Keratinocyte (primary cell): ENCODE results near the gene ADISSP. TPM values are rescaled to one million over a fixed set of nuclear protein-coding genes. Genes with fewer than 3 reads are reported as not detected.
A peak's percentile ranks its signal among the peaks of the same experiment; 100 is the strongest.

Experiments used
- DNase-seq: peaks from one replicate; pipeline ENCODE4 v3.0.0-alpha.2; 2011; ENCODE audit warnings: low read depth, missing footprints, low spot score
- FAIRE-seq: peaks from 2 replicates; lab custom pipeline; 2011; peaks lifted over from hg19 to GRCh38; lab: Jason Lieb, UNC
- H2AFZ ChIP-seq: 2 replicates; pipeline ENCODE4 v1.6.0; 2012; ENCODE audit warnings: low read length, control low read depth, inconsistent platforms; ENCODE audit not compliant: control insufficient read depth
- H3K27ac ChIP-seq: 2 replicates; pipeline ENCODE4 v1.5.1; 2011; ENCODE audit warnings: low read length; ENCODE audit not compliant: control insufficient read depth, insufficient read depth
- H3K27me3 ChIP-seq: 3 replicates; pipeline ENCODE4 v1.6.0; 2011; ENCODE audit warnings: low read length; ENCODE audit not compliant: control insufficient read depth, insufficient read depth; ENCODE audit errors: extremely low read depth
- H3K36me3 ChIP-seq, 2 experiments: 2 replicates in 1 of 2; 3 replicates in 1 of 2; pipeline ENCODE4 v1.5.1; 2011; ENCODE audit warnings: low read length in 2 of 2, mild to moderate bottlenecking in 1 of 2; ENCODE audit not compliant: control insufficient read depth in 2 of 2, insufficient read depth in 2 of 2; ENCODE audit errors: extremely low read depth in 1 of 2
- H3K4me1 ChIP-seq: 3 replicates; pipeline ENCODE4 v1.5.1; 2011; ENCODE audit warnings: low read length; ENCODE audit not compliant: control insufficient read depth, insufficient read depth; ENCODE audit errors: extremely low read depth
- H3K4me2 ChIP-seq: 3 replicates; pipeline ENCODE4 v1.6.0; 2011; ENCODE audit warnings: low read depth, low read length; ENCODE audit not compliant: control insufficient read depth, insufficient read depth; ENCODE audit errors: extremely low read depth
- H3K4me3 ChIP-seq, 3 experiments: fragments of 200-600 bp in 1 of 3; sonication (generic) in 1 of 3; 2 replicates in 2 of 3; 3 replicates in 1 of 3; pipeline ENCODE4 v1.5.1; 2011 to 2016; ENCODE audit warnings: low read length in 3 of 3, mild to moderate bottlenecking in 3 of 3, control low read depth in 2 of 3, inconsistent platforms in 1 of 3, low read depth in 1 of 3, mixed read lengths in 1 of 3, mixed run types in 1 of 3, moderate library complexity in 1 of 3; ENCODE audit not compliant: control insufficient read depth in 2 of 3, insufficient read depth in 2 of 3; ENCODE audit errors: extremely low read depth in 1 of 3
- H3K79me2 ChIP-seq: 2 replicates; pipeline ENCODE4 v1.6.0; 2012; ENCODE audit warnings: low read length; ENCODE audit not compliant: control insufficient read depth, insufficient read depth
- H3K9ac ChIP-seq: 3 replicates; pipeline ENCODE4 v1.6.0; 2011; ENCODE audit warnings: low read length; ENCODE audit not compliant: control insufficient read depth, insufficient read depth; ENCODE audit errors: extremely low read depth
- H3K9me1 ChIP-seq: 3 replicates; pipeline ENCODE4 v1.6.0; 2011; ENCODE audit warnings: low read length; ENCODE audit not compliant: control insufficient read depth, insufficient read depth; ENCODE audit errors: extremely low read depth
- H3K9me3 ChIP-seq: 2 replicates; pipeline ENCODE4 v1.5.1; 2012; ENCODE audit warnings: low read depth, low read length; ENCODE audit not compliant: control insufficient read depth
- H4K20me1 ChIP-seq: 3 replicates; pipeline ENCODE4 v1.6.0; 2011; ENCODE audit warnings: low read length; ENCODE audit not compliant: control insufficient read depth, insufficient read depth; ENCODE audit errors: extremely low read depth
- EZH2 ChIP-seq: IDR thresholded peaks from one replicate; pipeline ENCODE4 v1.6.1; 2012; ENCODE audit warnings: inconsistent platforms, mild to moderate bottlenecking, low read length, moderate library complexity
- dilution Hi-C: fragments of 300-500 bp; cut with MboI; formaldehyde crosslinking; loops from one replicate; pipeline ENCODE4 v1.7.0; 2020; ENCODE audit warnings: low sequenced_read_pairs; ENCODE audit not compliant: extremely low pct_ligation_motif_present
- polyA plus RNA-seq, 5 experiments: library from polyadenylated mRNA; depleted of rRNA in 3 of 5; stranded (reverse) in 3 of 5; stranded (forward) in 1 of 5; unstranded in 1 of 5; fragments of >200 nt; gene quantifications; 1 replicate in 1 of 5; 2 replicates in 3 of 5; 3 replicates in 1 of 5; pipeline versions ENCODE4 v1.2.1 to v1.2.3, GENCODE V29; 2011 to 2012; ENCODE audit warnings: missing spikeins in 2 of 5, low read depth in 1 of 5, low replicate concordance in 1 of 5
- TF ChIP-seq, protein P1 (sequence below), 3 experiments: IDR thresholded peaks in 1 of 3; conservative IDR thresholded peaks in 1 of 3; optimal IDR thresholded peaks in 1 of 3; 2 replicates in 2 of 3; 3 replicates in 1 of 3; pipeline versions ENCODE3 to v1.5.1; 2011; ENCODE audit warnings: low read length in 3 of 3, mild to moderate bottlenecking in 3 of 3, moderate library complexity in 2 of 3, control low read depth in 1 of 3, inconsistent platforms in 1 of 3; ENCODE audit not compliant: insufficient read depth in 2 of 3; ENCODE audit errors: extremely low read depth in 1 of 3

The ADISSP gene
- polyA plus RNA-seq, 1 donor (not counting 4 experiments of a cell fraction or from before 2014, with no cell fraction given) = 28.2 TPM

DNA sequence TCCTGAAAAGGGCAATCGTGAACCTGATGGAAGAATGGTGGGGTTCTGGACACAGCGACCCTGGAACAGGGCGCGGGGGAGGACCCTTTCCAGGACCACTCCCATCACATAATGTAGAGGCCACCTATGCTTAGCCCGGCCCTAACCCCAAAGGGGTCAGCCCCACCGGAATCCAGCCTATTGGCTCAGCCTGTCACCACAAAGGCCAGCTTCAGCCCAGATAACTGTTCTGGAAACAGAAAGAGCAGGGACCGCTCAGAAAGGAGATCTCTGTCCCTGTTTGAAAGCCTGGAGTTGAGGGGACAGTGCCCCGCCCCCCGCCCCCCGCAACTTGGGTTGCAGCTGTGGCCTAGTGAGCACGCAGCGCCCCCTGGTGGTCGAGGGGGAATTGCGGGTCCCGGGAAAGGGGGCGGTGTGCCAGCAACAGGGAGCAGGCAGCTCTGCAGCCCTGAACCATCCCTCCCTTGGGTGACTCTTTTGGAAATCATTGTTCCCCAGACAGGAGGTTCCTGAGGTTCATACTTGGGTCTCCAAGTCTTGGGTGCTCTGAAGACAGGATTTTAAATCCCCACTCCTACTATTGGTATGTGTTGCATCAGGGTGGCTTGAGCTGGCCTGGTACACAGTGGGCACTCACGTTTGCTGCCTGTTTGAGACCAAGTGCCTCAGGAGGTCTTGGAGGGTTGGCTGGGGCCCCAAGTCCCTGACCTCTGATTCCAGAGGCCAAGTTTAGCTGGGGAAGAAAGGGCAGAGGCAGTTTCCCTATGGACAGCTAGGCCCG lies 56.7 kb downstream of the ADISSP start:
- FAIRE-seq (no peak), DNase-seq (no peak)
- Histone ChIP-seq H3K27me3 (no peaks in the 10 kb centered on the region), H3K9me3 (no peaks in the 10 kb centered on the region), H3K9me1 (no peaks in the 10 kb centered on the region), H3K79me2 (no peaks in the 10 kb centered on the region), H3K4me3 (no peak overlapping the region), H2AFZ (no peak overlapping the region), H3K36me3 (no peaks in the 10 kb centered on the region), H3K4me1 (no peaks in the 10 kb centered on the region), H3K27ac (no peak overlapping the region), H3K4me2 (no peak overlapping the region), H3K9ac (no peak overlapping the region), H4K20me1 (no peaks in the 10 kb centered on the region)
- TF ChIP-seq, protein P1, sequence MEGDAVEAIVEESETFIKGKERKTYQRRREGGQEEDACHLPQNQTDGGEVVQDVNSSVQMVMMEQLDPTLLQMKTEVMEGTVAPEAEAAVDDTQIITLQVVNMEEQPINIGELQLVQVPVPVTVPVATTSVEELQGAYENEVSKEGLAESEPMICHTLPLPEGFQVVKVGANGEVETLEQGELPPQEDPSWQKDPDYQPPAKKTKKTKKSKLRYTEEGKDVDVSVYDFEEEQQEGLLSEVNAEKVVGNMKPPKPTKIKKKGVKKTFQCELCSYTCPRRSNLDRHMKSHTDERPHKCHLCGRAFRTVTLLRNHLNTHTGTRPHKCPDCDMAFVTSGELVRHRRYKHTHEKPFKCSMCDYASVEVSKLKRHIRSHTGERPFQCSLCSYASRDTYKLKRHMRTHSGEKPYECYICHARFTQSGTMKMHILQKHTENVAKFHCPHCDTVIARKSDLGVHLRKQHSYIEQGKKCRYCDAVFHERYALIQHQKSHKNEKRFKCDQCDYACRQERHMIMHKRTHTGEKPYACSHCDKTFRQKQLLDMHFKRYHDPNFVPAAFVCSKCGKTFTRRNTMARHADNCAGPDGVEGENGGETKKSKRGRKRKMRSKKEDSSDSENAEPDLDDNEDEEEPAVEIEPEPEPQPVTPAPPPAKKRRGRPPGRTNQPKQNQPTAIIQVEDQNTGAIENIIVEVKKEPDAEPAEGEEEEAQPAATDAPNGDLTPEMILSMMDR (optimal IDR thresholded peaks at IDR 0.05 in 1 of 3, IDR thresholded peaks at IDR 0.05 in 1 of 3, conservative IDR thresholded peaks at IDR 0.05 in 1 of 3; ENCODE audit: extremely low read depth in 1 of 3, insufficient read depth in 2 of 3, low read length in 3 of 3) = peak; percentile 68 to 95 (median 93)
- TF ChIP-seq EZH2 = no peak
- dilution Hi-C loops = no loop called here

GRCh38 chr20:3710011-3710466 lies 57.5 kb downstream of the ADISSP start:
- Histone ChIP-seq H3K9me1 (no peaks in the 10 kb centered on the region), H2AFZ (no peak overlapping the region), H3K4me3 (no peak overlapping the region), H3K4me2 (no peak overlapping the region), H3K4me1 (no peaks in the 10 kb centered on the region), H3K79me2 (no peaks in the 10 kb centered on the region), H3K9ac (no peak overlapping the region), H4K20me1 (no peaks in the 10 kb centered on the region), H3K27ac (no peak overlapping the region), H3K27me3 (no peaks in the 10 kb centered on the region), H3K9me3 (no peaks in the 10 kb centered on the region), H3K36me3 (no peaks in the 10 kb centered on the region)
- dilution Hi-C loops = no loop called here
- TF ChIP-seq EZH2 = no peak
- TF ChIP-seq, protein P1 (optimal IDR thresholded peaks at IDR 0.05 in 1 of 3, IDR thresholded peaks at IDR 0.05 in 1 of 3, conservative IDR thresholded peaks at IDR 0.05 in 1 of 3; ENCODE audit: extremely low read depth in 1 of 3, insufficient read depth in 2 of 3, low read length in 3 of 3) = peak in 1 of 3 experiments; percentile 17
- DNase-seq (no peak), FAIRE-seq (no peak)
